ENCODE measurements around the gene ZSCAN32. TPM values are rescaled to one million over a fixed set of nuclear protein-coding genes. Genes with fewer than 3 reads are reported as not detected.

The ZSCAN32 gene
- polyA plus RNA-seq, 1 of the 3 experiments (the other 2 are of a cell fraction) = 10.8 TPM

- H2AFZ ChIP-seq (ENCODE audit: low read depth) = no peak overlapping the region
- DNase-seq = peak; percentile 30
- ChIA-PET POLR2A (interaction anchor here (0.7 kb wide), 1 partner anchor 136 kb away, joined by 3 read pairs; no protein-coding TSS in a partner anchor), CTCF (interaction anchor here (1.1 to 1.6 kb wide), 2 partner anchors 9 to 44 kb away, joined by 3 read pairs; no protein-coding TSS in a partner anchor)
- H3K4me2 ChIP-seq = no peak overlapping the region
- H3K4me1 ChIP-seq (ENCODE audit: control insufficient read depth in 1 of 2, insufficient read depth in 2 of 2, low read depth in 1 of 2, low read length in 1 of 2) = no peaks in the 10 kb centered on the region
- TF ChIP-seq CTCF (IDR thresholded peaks at IDR 0.05) (peak; percentile 20; the same call in 1 of the 2 replicates), FOXM1 (IDR thresholded peaks at IDR 0.05; ENCODE audit: low read depth) (no peak)
- H3K9ac ChIP-seq = no peak overlapping the region
- H3K4me3 ChIP-seq (ENCODE audit: low read depth in 2 of 2, low read length in 1 of 2) = no peak overlapping the region
- H3F3A ChIP-seq (replicated peaks; ENCODE audit: insufficient read depth) = peaks cover 4% of the 10 kb centered on the region
- no peaks in the 10 kb centered on the region for H3K9me2 ChIP-seq
- H4K20me1 ChIP-seq (ENCODE audit: insufficient read depth) = no peaks in the 10 kb centered on the region
- H3K9me3 ChIP-seq = no peaks in the 10 kb centered on the region
- H3K36me3 ChIP-seq (replicated peaks in 1 of 2; ENCODE audit: control insufficient read depth in 1 of 2, insufficient read depth in 2 of 2, low read length in 1 of 2) = no peaks in the 10 kb centered on the region
- H3K27ac ChIP-seq (ENCODE audit: low read depth in 2 of 2, low read length in 1 of 2) = no peak overlapping the region
- 23% methylated on average over 4 of the region's 10 CpGs for WGBS (ENCODE audit: low lambda C conversion rate)
- H3K79me2 ChIP-seq (ENCODE audit: insufficient read depth) = no peaks in the 10 kb centered on the region
- H3K27me3 ChIP-seq (ENCODE audit: insufficient read depth) = peaks cover 22% of the 10 kb centered on the region; the same call in 1 of the 2 replicates
Measured at GRCh38 chr16:3356118-3356517, 44.7 kb downstream of the ZSCAN32 start.

- no peak within 1 kb of the TSS for H3K4me3 ChIP-seq (ENCODE audit: low read depth in 2 of 2, low read length in 1 of 2)
- no peak for DNase-seq
- POLR2A ChIA-PET = interaction anchor here (0.7 kb wide), 1 partner anchor 135 kb away, joined by 3 read pairs; no protein-coding TSS in a partner anchor
- no peak within 1 kb of the TSS for H3K27ac ChIP-seq (ENCODE audit: low read depth in 2 of 2, low read length in 1 of 2)
- peaks cover 4% of the 10 kb centered on the region for H3F3A ChIP-seq (replicated peaks; ENCODE audit: insufficient read depth)
- H3K79me2 ChIP-seq (ENCODE audit: insufficient read depth) = no peaks in the 10 kb centered on the region
- H3K36me3 ChIP-seq (replicated peaks in 1 of 2; ENCODE audit: control insufficient read depth in 1 of 2, insufficient read depth in 2 of 2, low read length in 1 of 2) = no peaks in the 10 kb centered on the region
- no peak within 1 kb of the TSS for H3K4me2 ChIP-seq
- H4K20me1 ChIP-seq (ENCODE audit: insufficient read depth) = no peaks in the 10 kb centered on the region
- H3K27me3 ChIP-seq (ENCODE audit: insufficient read depth) = peaks cover 25% of the 10 kb centered on the region; the same call in 1 of the 2 replicates
- no peaks in the 10 kb centered on the region for H3K9me3 ChIP-seq
- no peak within 1 kb of the TSS for H2AFZ ChIP-seq (ENCODE audit: low read depth)
- H3K9me2 ChIP-seq = no peaks in the 10 kb centered on the region
- CTCF ChIA-PET = interaction anchor here (1.1 to 1.6 kb wide), 2 partner anchors 10 to 44 kb away, joined by 3 read pairs; no protein-coding TSS in a partner anchor
- H3K9ac ChIP-seq = no peak within 1 kb of the TSS
- H3K4me1 ChIP-seq (ENCODE audit: control insufficient read depth in 1 of 2, insufficient read depth in 2 of 2, low read depth in 1 of 2, low read length in 1 of 2) = no peaks in the 10 kb centered on the region
- 14% methylated on average over 3 of the region's 3 CpGs for WGBS (ENCODE audit: low lambda C conversion rate)
- TF ChIP-seq REST (IDR thresholded peaks at IDR 0.05; ENCODE audit: low read depth, low read length) = no peak
- TF ChIP-seq ZBTB33 (IDR thresholded peaks at IDR 0.05; ENCODE audit: borderline replicate concordance, low read depth) = no peak
- TF ChIP-seq GATA2 (CRISPR knock-in tag; IDR thresholded peaks at IDR 0.05) = no peak
- TF ChIP-seq MEF2A (IDR thresholded peaks at IDR 0.05; ENCODE audit: borderline replicate concordance, low read depth) = no peak
- TF ChIP-seq CHD2 (IDR thresholded peaks at IDR 0.05; ENCODE audit: low read length, partially characterized antibody) = no peak
- no peak for TF ChIP-seq NFIC (IDR thresholded peaks at IDR 0.05; ENCODE audit: borderline replicate concordance)
- no peak for TF ChIP-seq EP300 (IDR thresholded peaks at IDR 0.05; ENCODE audit: borderline replicate concordance in 1 of 2, low read depth in 1 of 2, low read length in 1 of 2)
- no peak for TF ChIP-seq JUND (IDR thresholded peaks at IDR 0.05)
- no peak for TF ChIP-seq MAX (IDR thresholded peaks at IDR 0.05; ENCODE audit: low read depth)
Measured at GRCh38 chr16:3355589-3355988, 45.2 kb downstream of the ZSCAN32 start, which contains the start of gene OR2C1. TSS of gene OR2C1 (plus strand) at chr16:3355889. CDS start at chr16:3355941, 52 bp downstream.

All from SK-N-SH (cell line).